ENCODE measurements around the gene TMEM248.
"Not testable (repeated sequence)": the region's sequence is repeated elsewhere in the genome, so short reads cannot be mapped to it uniquely, and the experiment has no call there.

TMEM248 gene

DNA sequence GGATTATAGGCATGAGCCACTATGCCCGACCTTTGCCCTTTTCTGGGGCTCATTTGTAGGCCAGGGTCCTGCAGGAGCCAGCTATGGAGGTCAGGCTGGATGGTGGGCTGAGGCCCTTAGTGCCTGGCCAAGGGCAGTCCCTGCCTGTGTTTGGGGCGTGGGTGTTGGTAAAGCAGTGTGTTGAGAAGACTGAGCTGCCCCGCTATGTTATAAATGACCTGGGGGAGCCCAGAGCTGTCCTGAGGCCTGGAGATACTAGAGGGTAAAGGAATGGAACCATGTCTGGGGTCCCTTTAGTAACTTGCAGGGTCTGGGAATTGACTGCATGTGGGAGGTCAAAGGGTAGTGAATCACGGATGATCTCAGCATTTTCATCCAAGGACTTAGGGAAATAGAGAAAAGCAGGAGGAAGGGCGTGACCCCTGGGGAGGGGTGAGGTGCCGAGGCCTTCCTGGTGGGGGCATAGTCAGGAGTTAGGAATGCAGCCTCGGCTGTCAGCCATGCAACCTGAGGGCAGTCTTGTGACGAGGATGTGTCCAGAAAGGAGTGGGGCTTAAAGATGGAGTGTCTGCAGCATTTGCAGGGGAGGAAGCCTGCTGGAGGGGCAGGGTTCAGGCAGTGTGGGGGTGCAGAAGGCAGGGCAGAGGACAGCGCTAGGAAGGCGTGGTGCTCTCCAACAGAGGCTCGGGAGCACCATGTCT is 31.5 kb downstream of the TMEM248 start:
- no peak for DNase-seq

DNA sequence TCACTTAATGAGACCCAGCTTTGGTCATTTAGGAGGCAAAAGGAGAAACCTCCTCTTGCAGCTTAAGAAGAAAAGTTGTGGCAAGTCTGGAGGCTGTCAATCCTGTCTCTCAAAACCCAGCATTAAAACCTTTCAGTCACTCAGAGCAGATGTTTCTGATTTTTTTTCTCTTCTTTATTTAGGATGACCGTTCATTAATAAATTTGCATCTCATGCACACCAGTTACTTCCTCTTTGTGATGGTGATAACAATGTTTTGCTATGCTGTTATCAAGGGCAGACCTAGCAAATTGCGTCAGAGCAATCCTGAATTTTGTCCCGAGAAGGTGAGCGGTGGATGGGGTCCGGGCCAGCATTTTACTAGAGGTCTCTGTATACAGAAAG is 32.0 kb downstream of the TMEM248 start:
- DNase-seq = no peak

DNA sequence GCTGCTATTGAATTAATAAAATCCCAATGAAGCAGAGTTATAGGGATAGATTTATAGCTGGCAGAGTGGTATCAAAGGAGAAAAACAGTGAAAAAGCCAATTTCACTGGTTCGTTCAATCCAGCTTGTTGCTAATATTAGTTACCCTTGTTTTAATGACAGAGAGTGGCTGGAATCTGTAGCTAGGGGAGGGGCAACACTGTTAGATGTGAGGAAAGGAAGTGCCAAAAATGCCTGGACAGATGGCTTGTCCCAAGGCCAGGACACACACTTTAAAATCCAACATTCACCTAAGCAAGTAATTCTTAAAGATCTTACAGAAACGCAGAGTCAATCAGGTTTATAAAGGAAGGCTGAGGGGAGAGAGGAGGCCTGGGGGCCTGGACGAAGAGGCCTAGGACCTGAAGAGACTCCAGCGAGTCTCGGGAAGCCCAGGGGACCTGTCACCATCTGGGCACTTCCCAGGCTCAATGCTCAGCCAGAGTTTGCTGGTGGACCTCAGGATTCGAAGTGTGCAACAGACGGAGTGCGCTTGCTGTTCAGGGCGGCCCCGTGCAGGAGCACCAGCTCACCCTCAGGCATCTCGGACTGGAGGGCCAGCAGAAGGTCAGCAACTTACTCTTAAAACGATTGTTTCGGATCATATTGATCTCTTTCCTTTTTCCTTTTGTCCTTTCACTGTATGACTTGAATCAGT is 36.7 kb downstream of the TMEM248 start:
- DNase-seq = no peak

DNA sequence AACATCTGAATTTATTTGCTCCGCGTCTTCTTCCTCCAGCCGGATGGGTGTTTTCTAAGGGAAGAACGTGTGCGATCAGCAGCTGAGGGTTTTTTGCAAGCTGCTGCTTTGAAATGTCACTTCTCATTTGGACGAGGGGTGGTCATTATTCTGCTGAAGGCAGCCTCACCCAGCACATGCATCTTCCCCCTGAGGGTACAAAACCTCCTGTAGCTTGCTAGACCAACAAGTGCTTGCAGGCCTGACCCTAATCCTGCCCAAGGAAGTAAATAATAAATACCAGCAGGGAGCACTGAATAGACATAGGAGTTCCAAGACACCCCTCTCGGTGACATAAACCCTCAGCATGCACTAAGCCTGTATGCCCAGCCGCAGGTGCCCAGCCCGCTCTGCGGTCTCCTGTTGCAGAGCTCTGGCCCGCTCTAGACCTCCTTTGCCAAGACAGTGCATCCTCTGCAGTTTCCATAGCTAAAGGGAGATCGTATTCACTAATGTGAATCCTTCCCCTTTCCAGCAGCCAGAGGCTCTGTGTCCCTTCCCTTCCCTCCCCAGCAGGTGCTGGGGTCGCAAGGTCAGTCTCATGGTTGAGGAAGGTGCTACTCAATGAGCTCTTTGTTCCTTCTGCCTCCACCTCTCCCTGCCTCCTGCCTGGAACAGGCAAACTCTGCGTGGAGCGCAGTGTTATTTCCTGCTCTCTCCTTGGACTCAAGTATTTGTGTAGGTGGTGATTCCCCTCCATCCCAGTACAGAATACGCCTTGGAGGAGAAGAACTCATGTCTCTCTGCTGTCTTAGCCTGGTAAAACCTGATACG is 37.7 kb downstream of the TMEM248 start:
- no peak for DNase-seq

DNA sequence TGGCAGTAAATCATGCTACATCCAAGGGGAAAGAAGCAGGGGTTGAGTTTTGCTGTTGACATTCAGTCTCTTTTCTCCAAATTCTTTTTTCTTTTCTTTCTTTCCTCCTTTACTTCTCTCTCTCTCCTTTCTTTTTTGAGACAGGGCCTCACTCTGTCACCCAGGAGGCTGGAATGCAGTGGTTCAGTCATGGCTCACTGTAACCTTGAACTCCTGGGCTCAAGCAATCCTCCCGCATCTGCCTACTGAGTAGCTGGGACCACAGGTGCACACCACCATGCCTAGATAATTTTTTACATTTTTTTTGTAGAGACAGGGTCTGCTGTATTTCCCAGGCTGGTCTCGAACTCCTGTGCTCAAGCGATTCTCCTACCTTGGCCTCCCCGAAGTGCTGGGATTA is 39.2 kb downstream of the TMEM248 start:
- no peak for DNase-seq

DNA sequence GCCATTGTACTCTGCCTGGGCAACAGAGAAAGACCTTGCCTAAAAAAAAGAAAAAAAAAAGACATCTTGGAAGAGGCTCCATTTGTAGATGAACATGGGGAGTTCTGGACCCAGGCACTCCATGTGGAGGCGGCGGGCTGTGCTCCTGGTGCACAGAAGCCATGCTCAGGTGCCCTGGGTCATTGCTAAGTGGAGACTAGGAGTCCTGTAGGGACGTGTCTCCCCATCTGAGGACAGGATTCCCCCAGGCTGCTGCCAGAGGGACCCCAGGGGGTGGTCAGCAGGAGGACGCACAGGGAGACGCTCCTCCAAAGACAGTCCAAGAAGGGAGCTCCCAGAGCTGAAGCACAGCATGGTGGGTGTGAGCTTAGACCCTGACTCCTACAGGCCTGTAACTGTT is 40.1 kb downstream of the TMEM248 start:
- DNase-seq = no peak

DNA sequence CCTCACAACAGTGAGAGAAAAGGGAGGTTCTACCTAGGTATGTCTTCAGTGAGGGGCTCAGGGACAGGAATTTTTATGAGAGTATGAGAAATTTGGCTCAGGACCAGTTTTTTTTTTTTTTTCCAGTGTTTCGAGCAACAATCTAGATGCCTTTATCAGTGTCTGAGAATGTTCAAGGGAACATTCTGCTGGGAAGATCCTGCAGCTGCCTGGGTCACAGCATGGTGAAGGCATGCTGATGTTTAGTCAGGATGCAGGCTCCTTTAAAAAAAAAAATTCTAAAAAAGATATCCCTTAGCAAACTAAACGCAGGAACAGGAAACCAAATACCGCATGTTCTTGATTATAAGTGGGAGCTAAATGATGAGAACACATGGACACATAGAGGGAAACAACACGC is 43.4 kb downstream of the TMEM248 start:
- no peak for DNase-seq

DNA sequence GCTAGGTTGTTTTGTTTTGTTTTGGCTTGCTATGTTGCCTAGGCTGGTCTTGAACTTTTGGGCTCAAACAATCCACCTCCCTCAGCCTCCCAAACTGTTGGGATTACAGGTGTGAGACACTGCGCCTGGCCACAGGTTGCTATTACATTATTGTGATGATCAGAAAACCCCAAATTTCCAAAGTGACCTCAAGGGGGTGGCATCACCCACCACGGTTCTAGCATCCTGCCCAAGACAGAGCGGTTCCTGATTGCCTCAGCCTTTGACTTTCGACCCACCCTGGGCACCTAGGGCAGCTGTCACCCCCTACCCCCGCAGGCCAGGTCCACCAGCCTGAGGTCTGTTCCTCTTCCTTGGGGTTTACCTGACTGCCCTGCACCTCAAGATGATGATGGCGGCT is 46.0 kb downstream of the TMEM248 start:
- DNase-seq = no peak

DNA sequence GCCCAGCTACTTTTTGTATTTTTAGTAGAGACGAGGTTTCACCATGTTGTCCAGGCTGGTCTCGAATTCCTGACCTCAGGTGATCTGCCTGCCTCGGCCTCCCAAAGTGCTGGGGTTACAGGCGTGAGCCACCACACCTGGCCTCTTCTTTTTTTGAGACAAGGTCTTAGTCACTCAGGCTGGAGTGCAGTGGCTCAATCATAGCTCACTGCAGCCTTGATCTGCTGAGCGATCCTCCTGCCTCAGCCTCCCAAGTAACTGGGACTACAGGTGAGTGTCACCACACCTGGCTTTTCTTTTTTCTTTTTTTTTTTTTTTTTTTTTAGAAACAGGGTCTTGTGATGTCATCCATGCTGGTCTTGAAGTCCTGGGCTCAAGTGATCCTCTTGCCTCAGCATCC is 48.0 kb downstream of the TMEM248 start:
- DNase-seq = not testable (repeated sequence)

DNA sequence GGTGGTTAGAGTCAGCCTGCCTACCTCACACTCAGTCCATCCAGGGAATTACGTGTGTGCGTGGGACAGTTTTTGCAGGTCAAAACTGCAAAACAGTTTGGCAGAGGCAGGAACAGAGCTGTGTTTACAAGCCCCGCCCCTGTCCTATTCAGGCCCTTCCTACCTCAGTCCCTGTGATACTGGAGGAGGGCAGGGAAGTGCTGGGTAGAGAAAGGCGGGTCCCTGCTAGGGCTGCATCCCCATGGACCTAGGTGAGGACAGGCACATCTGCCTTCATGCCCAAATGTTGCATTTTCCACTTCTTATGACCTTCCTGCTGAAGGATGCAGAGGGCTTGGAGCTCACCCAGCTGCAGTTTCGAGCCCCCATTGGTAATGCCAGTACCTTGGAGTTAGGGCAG is 49.3 kb downstream of the TMEM248 start:
- DNase-seq = no peak

DNA sequence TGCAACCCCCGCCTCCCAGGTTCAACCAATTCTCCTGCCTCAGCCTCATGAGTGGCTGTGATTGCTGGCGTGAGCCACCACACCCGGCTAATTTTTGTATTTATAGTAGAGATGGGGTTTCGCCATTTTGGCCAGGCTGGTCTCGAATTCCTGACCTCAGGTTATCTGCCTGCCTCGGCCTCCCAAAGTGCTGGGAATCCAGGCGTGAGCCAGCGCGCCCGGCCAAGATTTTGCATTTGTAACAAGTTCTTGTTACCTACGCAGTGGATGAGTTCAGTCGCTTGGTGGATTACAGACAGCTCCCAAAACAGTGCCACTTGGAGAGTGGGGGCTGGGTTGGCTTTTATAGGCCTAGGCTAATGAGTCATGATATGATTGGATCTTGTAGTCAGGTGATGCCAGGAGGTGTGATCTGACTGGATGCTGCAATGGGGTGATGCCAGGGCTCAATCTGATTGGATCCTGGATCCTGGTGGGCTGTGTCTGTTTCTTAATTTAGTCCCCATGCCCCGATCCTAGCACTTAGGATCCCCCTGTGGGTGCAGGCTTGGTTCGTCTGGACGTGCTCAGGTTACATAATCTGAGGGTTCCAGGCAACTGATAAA is 54.1 kb downstream of the TMEM248 start:
- no peak for DNase-seq

DNA sequence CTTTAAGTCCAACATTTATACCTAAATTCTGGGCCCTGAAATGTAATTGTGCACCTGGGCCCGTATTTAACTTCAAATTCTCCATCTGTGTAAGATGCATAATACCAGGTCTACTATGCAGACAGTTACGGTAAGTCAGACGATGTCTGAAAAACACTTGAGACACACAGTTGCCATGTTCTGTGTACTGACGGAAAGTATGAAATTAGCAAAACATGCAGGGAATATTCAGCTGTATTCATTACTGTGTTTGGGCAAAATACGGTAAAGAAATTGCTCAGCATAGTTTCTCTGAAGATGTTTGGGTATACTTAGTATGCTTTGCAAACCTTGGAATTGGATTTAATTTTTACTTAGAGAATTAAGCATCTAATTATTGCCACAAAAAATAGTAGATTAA is 57.3 kb downstream of the TMEM248 start:
- DNase-seq = not testable (repeated sequence)

DNA sequence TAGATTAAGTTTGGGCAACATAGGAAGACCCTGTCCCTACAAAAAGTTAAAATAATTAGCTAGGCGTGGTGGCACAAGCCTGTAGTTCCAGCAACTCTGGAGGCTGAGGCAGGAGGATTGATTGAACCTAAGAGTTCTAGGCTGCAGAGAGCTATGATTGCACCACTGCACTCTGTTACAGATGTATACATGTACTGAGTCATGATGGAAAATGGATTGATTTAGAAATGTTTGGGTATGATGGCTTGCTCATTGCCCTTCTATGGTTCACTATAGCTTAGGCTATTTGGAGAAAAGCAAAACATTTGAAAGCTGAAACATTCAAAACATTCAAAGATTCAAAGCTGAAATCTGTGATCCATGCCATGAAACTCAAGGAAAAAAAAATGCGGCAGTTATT is 58.0 kb downstream of the TMEM248 start:
- not testable (repeated sequence) for DNase-seq

DNA sequence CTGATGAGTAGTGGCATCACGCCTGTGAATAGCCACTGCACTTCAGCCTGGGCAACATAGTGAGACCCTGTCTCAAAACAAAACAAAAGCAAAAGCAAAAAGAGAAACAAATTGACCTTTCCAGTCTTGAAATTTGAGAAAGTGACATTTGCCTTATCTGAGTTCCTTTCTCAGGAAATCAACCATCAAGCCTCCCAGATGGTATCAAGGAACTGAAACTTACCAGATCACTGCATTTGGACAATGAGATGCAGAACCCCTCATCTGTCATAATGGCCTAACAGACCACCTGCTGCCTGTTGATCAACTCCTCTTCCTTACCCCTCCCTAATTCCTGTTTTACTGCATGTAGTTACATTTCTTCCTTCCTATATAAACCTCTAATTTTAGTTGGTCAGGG is 59.3 kb downstream of the TMEM248 start:
- DNase-seq = not testable (repeated sequence)

DNA sequence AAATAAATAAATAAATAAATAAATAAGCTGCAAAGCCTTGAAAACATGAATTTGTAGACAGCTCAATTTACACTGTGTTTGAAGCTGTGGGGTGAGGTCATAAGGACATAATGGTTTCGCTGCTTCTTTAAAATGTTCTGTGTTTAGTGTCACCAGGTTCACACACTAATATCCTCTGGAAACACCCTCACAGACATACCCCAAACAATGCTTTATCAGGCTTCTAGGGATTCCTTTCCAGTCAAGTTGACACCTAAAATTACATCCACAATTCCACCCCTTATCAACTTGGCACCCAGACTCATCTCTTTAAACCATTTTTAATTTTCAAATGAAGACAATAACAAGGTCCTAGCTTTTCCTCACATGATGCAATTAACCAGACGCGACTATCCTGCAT is 68.5 kb downstream of the TMEM248 start:
- DNase-seq = not testable (repeated sequence)

DNA sequence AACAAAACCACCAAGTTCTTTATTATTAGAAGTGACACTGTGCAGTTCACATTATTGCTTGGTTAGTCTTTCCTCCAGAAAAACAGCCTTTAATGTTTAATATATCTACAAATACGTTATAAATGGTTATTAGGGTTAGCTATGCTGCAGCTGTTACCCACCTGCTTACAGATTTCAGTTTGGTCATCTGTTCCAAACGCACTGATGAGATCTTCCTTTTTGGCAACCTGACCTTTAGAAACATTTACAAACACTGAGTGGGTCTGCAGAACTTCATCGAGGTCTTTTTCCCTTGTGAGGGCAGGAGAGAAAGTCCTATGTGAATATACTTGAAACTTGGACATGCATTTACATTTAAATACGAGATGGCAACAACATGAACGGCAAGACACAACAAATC is 73.0 kb downstream of the TMEM248 start:
- DNase-seq = peak in 1 of 6 experiments; percentile 29

DNA sequence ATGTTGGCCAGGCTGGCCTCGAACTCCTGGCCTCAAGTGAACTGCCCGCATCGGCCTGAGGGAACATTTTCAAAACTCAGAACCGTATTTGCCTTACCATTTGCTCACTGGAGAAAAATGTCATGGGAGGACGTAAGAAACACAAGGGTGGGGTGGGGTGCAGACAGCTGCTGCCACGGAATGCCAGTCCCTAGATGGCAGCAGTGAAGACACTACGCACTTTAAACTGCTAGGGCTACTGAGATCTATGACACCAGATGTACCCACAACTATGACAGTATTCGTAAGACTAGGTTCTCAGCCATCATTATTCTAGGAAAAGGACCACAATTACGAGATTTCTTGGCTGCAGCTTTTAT is 73.6 kb downstream of the TMEM248 start:
- peak in 5 of 6 experiments; percentile 32 to 82 (median 59) for DNase-seq

DNA sequence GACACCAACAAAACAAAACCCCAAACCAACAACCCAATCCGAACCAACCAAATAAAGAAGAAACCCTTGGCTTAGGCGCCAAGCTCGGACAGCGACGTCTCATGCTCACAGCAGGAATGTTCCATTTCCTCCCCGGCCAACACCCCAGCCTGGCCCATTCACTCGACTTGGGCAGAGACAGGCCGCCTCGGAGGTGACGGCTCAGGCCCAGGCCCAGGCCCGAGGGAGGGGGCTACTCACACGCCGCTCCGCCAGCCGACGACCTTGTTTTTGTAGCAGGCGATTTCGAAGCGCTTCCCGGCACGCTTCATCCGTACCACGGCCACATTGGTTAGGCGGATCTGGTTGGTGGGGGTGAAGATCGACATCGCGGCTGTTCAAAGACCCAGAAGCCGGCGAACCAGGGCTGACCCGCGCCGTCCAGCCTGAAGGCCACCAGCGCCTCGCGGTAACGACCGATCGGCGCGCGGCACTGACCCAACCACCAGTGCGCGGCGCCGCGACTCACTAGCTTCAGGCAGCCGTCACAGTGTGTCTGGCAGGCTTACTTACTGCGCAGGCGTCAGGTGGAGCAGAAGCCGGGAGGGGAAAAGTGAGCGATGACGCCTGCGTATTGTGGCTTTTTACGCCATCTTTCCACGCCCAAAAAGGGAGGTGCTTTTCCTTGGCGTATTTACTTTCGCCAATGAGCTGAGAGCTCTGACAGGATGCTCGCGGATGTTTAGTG is 74.2 kb downstream of the TMEM248 start, which contains the start of gene SBDS:
Gene SBDS (minus strand): TSS at position 537 of the 727 bp plus-strand sequence. CDS start 169 bp downstream, at position 368.
- DNase-seq = peak; percentile 78 to 96 (median 94)

DNA sequence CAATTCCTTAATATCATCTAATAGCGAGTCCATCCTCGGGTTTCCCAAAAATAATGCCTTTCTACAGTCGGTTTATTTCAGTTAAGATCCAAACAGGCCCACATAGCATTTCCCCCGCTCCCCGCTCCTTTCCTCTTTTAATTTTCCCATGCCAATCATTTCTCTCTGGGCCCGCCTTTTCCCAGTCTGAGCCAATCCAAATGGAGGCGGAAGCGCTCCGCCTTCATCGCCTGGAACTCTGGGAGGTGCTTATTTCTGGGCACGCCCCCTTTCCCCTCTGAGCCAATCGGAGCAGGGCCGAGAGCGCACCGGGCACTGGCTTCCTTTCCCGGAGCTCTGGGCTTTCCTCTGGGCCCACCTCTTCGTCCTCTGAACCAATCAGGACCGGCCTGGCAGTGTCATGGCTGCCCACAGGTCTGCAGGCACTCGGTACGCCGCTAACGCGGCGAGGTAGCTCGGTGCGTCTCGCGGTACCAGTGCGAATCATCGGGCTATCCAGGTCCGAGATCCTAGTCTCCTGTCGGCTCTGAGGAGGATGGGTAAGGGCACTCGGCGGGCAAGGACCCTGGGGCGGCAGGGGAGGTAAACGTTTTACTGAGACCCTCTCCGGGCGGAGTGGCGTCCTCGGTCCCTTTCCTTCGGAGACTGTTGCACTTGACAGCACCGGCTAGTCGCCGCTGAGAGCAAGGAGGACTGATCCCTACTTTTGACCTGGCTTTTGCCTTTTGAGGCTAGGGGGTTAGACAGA is 75.6 kb downstream of the TMEM248 start, which contains the start of gene TYW1:
Gene TYW1 (plus strand): TSS at position 390 of the 748 bp plus-strand sequence. CDS start 146 bp downstream, at position 536.
- peak; percentile 93 to 98 (median 98) for DNase-seq

DNA sequence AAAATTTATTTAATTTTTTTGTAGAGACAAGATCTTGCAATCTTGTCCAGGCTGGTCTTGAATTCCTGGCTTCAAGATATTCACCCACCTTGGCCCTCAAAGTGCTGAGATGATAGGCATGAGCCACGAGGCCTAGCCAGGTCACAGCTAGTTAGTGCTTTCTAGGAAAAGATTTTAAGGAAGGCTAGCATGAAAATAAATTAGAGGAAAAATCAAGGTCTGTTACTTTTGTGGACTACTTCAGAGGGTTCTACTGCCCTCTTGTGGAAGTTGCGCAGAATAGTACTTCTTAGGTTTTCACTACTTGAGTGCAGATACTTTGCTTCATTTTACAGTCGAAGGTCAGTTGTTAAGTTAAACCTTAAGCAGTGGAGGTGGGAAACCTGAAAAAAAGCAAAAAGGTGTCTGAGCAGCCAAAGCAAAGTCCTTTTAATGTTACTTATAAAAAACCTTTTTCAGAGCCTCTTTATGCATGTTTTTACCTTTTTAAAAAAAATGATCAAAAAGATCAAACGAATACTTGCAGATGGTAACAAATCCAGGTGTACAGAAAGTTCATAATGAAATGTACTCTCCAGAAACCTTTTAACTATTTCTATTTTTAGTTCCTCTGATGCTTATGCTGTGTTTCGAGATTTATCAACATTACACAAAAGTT is 79.7 kb downstream of the TMEM248 start:
- peak in 2 of 6 experiments; percentile 44 to 48 for DNase-seq

DNA sequence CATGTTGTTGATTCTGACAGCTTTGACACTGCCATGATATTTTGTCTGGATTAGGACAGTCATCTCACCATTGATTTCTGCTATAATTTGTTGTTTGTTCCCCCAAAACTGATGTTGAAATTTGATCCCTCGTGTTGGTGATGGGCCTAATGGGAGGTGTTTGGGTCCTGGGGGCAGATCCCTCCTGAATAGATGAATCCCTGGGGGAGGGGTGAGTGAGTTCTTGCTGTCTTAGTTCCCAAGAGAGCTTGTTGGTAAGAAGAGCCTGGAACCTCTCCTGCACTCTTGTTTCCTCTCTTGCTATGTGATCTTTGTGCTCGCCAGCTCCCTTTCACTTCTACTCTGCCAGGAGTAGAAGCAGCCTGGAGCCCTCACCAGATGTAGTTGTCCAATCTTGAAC is 83.1 kb downstream of the TMEM248 start:
- DNase-seq = not testable (repeated sequence)

Data from stimulated activated naive CD4-positive, alpha-beta T cell (primary cell).